Ramos (cell line): ENCODE results near the gene KRT28.
"Not testable (repeated sequence)": the region's sequence is repeated elsewhere in the genome, so short reads cannot be mapped to it uniquely, and the experiment has no call there.

Experiments used
- in situ Hi-C: fragments of 300-500 bp; cut with MboI; formaldehyde crosslinking; loops from one replicate; pipeline ENCODE4 v1.14.3; 2022; ENCODE audit warnings: low sequenced_read_pairs; ENCODE audit not compliant: unreplicated experiment

The KRT28 gene

GRCh38 chr17:40820228-40820838 lies 20.6 kb upstream of the KRT28 start:
- in situ Hi-C loops: no loop called here

GRCh38 chr17:40819528-40820125 lies 19.9 kb upstream of the KRT28 start:
- in situ Hi-C loops: no loop called here

GRCh38 chr17:40818733-40819527 lies 19.2 kb upstream of the KRT28 start:
- in situ Hi-C loops: no loop called here

GRCh38 chr17:40818343-40818732 lies 18.6 kb upstream of the KRT28 start:
- in situ Hi-C loops: no loop called here

GRCh38 chr17:40817103-40817682 lies 17.4 kb upstream of the KRT28 start:
- in situ Hi-C loops: no loop called here

GRCh38 chr17:40816569-40816968 lies 16.8 kb upstream of the KRT28 start:
- in situ Hi-C loops: no loop called here

GRCh38 chr17:40815381-40815780 lies 15.6 kb upstream of the KRT28 start:
- in situ Hi-C loops: no loop called here

- in situ Hi-C loops: not testable (repeated sequence)
Measured at GRCh38 chr17:40814657-40815056, 14.9 kb upstream of the KRT28 start.

GRCh38 chr17:40813804-40814203 lies 14.0 kb upstream of the KRT28 start:
- in situ Hi-C loops: no loop called here

GRCh38 chr17:40812639-40813038 lies 12.9 kb upstream of the KRT28 start:
- in situ Hi-C loops: no loop called here

- in situ Hi-C loops: no loop called here
Measured at GRCh38 chr17:40810494-40810893, 10.7 kb upstream of the KRT28 start.

- in situ Hi-C loops: loop anchor here (10.0 kb wide), 1 partner anchor 855 kb away; no protein-coding TSS in a partner anchor
Measured at GRCh38 chr17:40809721-40810421, 10.1 kb upstream of the KRT28 start.

- in situ Hi-C loops: loop anchor here (10.0 kb wide), 1 partner anchor 859 kb away; no protein-coding TSS in a partner anchor
Measured at GRCh38 chr17:40806131-40806530, 6.4 kb upstream of the KRT28 start.

GRCh38 chr17:40803617-40804082 lies 3.9 kb upstream of the KRT28 start:
- in situ Hi-C loops: loop anchor here (10.0 kb wide), 1 partner anchor 861 kb away; no protein-coding TSS in a partner anchor

GRCh38 chr17:40801157-40801556 lies 1.4 kb upstream of the KRT28 start:
- in situ Hi-C loops: loop anchor here (10.0 kb wide), 1 partner anchor 864 kb away; no protein-coding TSS in a partner anchor

- in situ Hi-C loops: loop anchor here (10.0 kb wide), 1 partner anchor 864 kb away; no protein-coding TSS in a partner anchor
Measured at GRCh38 chr17:40800381-40800780, 622 bp upstream of the KRT28 start.

GRCh38 chr17:40796846-40797245 lies 2.9 kb downstream of the KRT28 start:
- in situ Hi-C loops: loop anchor here (10.0 kb wide), 1 partner anchor 182 kb away; no protein-coding TSS in a partner anchor

- in situ Hi-C loops: loop anchor here (10.0 kb wide), 1 partner anchor 180 kb away; no protein-coding TSS in a partner anchor
Measured at GRCh38 chr17:40795019-40795667, 4.6 kb downstream of the KRT28 start.

- in situ Hi-C loops: loop anchor here (10.0 kb wide), 1 partner anchor 180 kb away; no protein-coding TSS in a partner anchor
Measured at GRCh38 chr17:40794466-40794865, 5.3 kb downstream of the KRT28 start.
